ENCODE data around the gene CAND2.

CAND2 gene

DNA sequence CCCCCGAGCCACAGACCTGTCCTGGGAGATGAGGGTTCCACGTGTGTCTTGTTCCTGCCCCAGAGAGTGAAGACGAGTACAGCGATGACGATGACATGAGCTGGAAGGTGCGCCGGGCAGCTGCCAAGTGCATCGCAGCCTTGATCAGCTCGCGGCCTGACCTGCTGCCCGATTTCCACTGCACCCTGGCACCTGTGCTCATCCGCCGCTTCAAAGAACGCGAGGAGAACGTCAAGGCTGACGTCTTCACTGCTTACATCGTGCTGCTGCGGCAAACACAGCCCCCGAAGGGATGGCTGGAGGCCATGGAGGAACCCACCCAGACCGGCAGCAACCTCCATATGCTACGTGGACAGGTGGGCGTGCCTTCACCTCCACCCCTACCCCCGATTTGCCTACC, 18.6 kb downstream of the CAND2 start:
- Histone ChIP-seq H3K27me3 (ENCODE audit: control insufficient read depth in 1 of 2, insufficient read depth in 2 of 2, low read length in 2 of 2) (no peaks in the 10 kb centered on the region), H3K9ac (ENCODE audit: low read depth in 1 of 2, low read length in 2 of 2) (no peak overlapping the region), H3K36me3 (ENCODE audit: control insufficient read depth in 1 of 2, insufficient read depth in 2 of 2, low read length in 2 of 2) (no peaks in the 10 kb centered on the region), H3K9me3 (ENCODE audit: control insufficient read depth in 1 of 2, low read length in 2 of 2) (no peaks in the 10 kb centered on the region), H3K4me1 (ENCODE audit: control insufficient read depth in 1 of 2, insufficient read depth in 2 of 2, low read length in 2 of 2) (no peaks in the 10 kb centered on the region), H3K27ac (ENCODE audit: low read depth, low read length) (no peak overlapping the region), H3K4me3 (ENCODE audit: low read depth in 1 of 2, low read length in 2 of 2) (no peak overlapping the region)

DNA sequence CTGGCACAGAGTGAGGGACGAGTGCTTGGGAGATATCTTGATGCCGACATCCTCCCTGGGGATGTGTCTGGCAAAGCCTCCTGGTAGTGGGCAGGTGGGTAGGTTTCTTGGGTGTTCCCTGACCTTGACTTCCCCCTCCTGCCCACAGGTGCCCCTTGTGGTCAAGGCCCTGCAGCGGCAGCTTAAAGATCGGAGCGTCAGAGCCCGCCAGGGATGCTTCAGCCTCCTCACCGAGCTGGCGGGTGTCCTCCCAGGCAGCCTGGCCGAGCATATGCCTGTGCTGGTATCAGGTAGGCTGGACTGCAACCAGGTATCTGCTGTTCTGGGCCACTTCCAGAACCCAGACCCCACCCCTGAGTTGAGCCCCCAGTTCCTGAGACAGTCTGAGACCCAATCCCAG, 19.2 kb downstream of the CAND2 start:
- no peak overlapping the region for H3K27ac ChIP-seq (ENCODE audit: low read depth, low read length)
- H3K36me3 ChIP-seq (ENCODE audit: control insufficient read depth in 1 of 2, insufficient read depth in 2 of 2, low read length in 2 of 2) = no peaks in the 10 kb centered on the region
- H3K27me3 ChIP-seq (ENCODE audit: control insufficient read depth in 1 of 2, insufficient read depth in 2 of 2, low read length in 2 of 2) = no peaks in the 10 kb centered on the region
- H3K4me1 ChIP-seq (ENCODE audit: control insufficient read depth in 1 of 2, insufficient read depth in 2 of 2, low read length in 2 of 2) = no peaks in the 10 kb centered on the region
- no peak overlapping the region for H3K9ac ChIP-seq (ENCODE audit: low read depth in 1 of 2, low read length in 2 of 2)
- no peaks in the 10 kb centered on the region for H3K9me3 ChIP-seq (ENCODE audit: control insufficient read depth in 1 of 2, low read length in 2 of 2)
- no peak overlapping the region for H3K4me3 ChIP-seq (ENCODE audit: low read depth in 1 of 2, low read length in 2 of 2)

DNA sequence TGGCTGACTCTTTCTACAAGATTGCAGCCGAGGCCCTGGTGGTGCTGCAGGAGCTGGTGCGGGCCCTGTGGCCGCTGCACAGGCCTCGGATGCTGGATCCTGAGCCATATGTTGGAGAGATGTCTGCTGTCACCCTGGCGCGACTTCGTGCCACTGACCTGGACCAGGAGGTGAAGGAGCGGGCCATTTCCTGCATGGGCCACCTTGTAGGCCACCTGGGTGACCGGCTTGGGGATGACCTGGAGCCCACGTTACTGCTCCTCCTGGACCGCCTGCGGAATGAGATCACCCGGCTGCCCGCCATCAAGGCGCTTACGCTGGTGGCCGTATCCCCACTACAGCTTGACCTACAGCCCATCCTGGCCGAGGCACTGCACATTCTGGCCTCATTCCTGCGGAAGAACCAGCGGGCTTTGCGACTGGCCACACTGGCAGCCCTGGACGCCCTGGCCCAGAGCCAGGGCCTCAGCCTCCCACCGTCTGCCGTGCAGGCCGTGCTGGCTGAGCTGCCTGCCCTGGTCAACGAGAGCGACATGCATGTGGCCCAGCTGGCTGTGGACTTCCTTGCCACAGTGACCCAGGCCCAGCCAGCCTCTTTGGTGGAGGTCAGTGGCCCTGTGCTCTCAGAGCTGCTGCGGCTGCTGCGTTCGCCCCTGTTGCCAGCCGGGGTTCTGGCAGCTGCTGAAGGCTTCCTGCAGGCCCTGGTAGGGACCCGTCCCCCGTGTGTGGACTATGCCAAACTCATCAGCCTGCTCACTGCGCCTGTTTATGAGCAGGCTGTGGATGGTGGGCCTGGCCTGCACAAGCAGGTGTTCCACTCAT, 20.3 kb downstream of the CAND2 start:
- no peaks in the 10 kb centered on the region for H3K36me3 ChIP-seq (ENCODE audit: control insufficient read depth in 1 of 2, insufficient read depth in 2 of 2, low read length in 2 of 2)

DNA sequence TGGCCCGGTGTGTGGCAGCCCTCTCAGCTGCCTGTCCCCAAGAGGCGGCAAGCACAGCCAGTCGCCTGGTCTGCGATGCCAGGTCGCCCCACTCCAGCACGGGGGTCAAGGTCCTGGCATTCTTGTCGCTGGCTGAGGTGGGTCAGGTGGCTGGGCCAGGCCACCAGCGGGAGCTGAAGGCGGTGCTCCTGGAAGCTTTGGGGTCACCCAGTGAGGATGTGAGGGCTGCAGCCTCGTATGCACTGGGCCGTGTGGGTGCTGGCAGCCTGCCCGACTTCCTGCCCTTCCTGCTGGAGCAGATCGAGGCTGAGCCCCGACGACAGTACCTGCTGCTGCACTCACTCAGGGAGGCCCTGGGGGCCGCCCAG, 20.8 kb downstream of the CAND2 start:
- Histone ChIP-seq H3K27ac (ENCODE audit: low read depth, low read length) (no peak overlapping the region), H3K4me3 (ENCODE audit: low read depth in 1 of 2, low read length in 2 of 2) (no peak overlapping the region), H3K36me3 (ENCODE audit: control insufficient read depth in 1 of 2, insufficient read depth in 2 of 2, low read length in 2 of 2) (no peaks in the 10 kb centered on the region)

More for the DNA sequence above, 20.3 kb downstream of the CAND2 start:
- H3K9ac ChIP-seq (ENCODE audit: low read depth in 1 of 2, low read length in 2 of 2) = no peak overlapping the region
- no peak overlapping the region for H3K4me3 ChIP-seq (ENCODE audit: low read depth in 1 of 2, low read length in 2 of 2)
- H3K27me3 ChIP-seq (ENCODE audit: control insufficient read depth in 1 of 2, insufficient read depth in 2 of 2, low read length in 2 of 2) = no peaks in the 10 kb centered on the region
- no peaks in the 10 kb centered on the region for H3K9me3 ChIP-seq (ENCODE audit: control insufficient read depth in 1 of 2, low read length in 2 of 2)
- H3K4me1 ChIP-seq (ENCODE audit: control insufficient read depth in 1 of 2, insufficient read depth in 2 of 2, low read length in 2 of 2) = no peaks in the 10 kb centered on the region
- H3K27ac ChIP-seq (ENCODE audit: low read depth, low read length) = no peak overlapping the region

DNA sequence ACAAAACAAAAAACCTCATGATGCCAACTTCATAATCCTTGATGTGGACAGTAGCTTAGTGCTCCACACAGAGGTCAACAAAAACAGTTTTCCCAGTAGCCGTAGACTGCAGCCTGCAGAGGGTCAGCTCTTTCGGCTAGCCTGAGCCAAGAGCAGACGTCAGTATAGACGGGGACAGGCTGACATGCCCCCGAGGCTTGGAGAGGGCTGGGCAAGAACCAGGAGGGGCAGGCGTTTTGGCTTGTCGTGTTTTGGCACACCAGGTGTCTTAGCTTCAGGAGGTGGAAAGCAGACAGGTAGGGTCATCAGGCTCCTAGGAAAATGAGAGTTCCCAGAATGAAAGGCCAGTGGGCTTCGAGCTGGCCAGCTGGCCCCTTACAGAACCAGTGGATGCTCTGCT, 21.8 kb downstream of the CAND2 start:
- Histone ChIP-seq H3K9me3 (ENCODE audit: control insufficient read depth in 1 of 2, low read length in 2 of 2) (no peaks in the 10 kb centered on the region), H3K4me3 (ENCODE audit: low read depth in 1 of 2, low read length in 2 of 2) (no peak overlapping the region), H3K27ac (ENCODE audit: low read depth, low read length) (no peak overlapping the region), H3K4me1 (ENCODE audit: control insufficient read depth in 1 of 2, insufficient read depth in 2 of 2, low read length in 2 of 2) (no peaks in the 10 kb centered on the region), H3K9ac (ENCODE audit: low read depth in 1 of 2, low read length in 2 of 2) (no peak overlapping the region), H3K36me3 (ENCODE audit: control insufficient read depth in 1 of 2, insufficient read depth in 2 of 2, low read length in 2 of 2) (no peaks in the 10 kb centered on the region), H3K27me3 (ENCODE audit: control insufficient read depth in 1 of 2, insufficient read depth in 2 of 2, low read length in 2 of 2) (no peaks in the 10 kb centered on the region)

More for the DNA sequence above, 20.8 kb downstream of the CAND2 start:
- H3K9ac ChIP-seq (ENCODE audit: low read depth in 1 of 2, low read length in 2 of 2) = no peak overlapping the region
- no peaks in the 10 kb centered on the region for H3K27me3 ChIP-seq (ENCODE audit: control insufficient read depth in 1 of 2, insufficient read depth in 2 of 2, low read length in 2 of 2)
- H3K4me1 ChIP-seq (ENCODE audit: control insufficient read depth in 1 of 2, insufficient read depth in 2 of 2, low read length in 2 of 2) = no peaks in the 10 kb centered on the region
- H3K9me3 ChIP-seq (ENCODE audit: control insufficient read depth in 1 of 2, low read length in 2 of 2) = no peaks in the 10 kb centered on the region

DNA sequence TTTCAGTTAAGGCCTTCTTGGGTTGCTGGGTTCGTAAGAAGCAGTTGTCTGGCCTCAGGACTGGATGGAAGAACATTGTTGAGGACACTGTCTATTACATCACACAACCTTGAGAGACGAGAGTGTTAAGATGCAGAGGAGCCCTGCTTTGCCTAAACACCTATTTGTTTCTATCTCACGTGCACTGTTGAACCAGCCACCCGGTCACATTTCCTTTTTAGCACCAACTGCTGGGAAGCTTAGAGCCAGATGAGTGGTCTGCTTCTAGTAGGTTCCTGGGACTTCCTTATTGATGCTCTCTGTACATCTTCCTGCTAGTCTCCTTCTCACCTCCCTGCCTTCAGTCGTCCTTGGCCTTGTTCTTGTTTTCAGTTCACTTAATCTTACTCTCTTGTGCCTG, 22.3 kb downstream of the CAND2 start:
- Histone ChIP-seq H3K9ac (ENCODE audit: low read depth in 1 of 2, low read length in 2 of 2) (no peak overlapping the region), H3K27me3 (ENCODE audit: control insufficient read depth in 1 of 2, insufficient read depth in 2 of 2, low read length in 2 of 2) (no peaks in the 10 kb centered on the region), H3K4me1 (ENCODE audit: control insufficient read depth in 1 of 2, insufficient read depth in 2 of 2, low read length in 2 of 2) (no peaks in the 10 kb centered on the region), H3K4me3 (ENCODE audit: low read depth in 1 of 2, low read length in 2 of 2) (no peak overlapping the region), H3K9me3 (ENCODE audit: control insufficient read depth in 1 of 2, low read length in 2 of 2) (no peaks in the 10 kb centered on the region), H3K36me3 (ENCODE audit: control insufficient read depth in 1 of 2, insufficient read depth in 2 of 2, low read length in 2 of 2) (no peaks in the 10 kb centered on the region), H3K27ac (ENCODE audit: low read depth, low read length) (no peak overlapping the region)

DNA sequence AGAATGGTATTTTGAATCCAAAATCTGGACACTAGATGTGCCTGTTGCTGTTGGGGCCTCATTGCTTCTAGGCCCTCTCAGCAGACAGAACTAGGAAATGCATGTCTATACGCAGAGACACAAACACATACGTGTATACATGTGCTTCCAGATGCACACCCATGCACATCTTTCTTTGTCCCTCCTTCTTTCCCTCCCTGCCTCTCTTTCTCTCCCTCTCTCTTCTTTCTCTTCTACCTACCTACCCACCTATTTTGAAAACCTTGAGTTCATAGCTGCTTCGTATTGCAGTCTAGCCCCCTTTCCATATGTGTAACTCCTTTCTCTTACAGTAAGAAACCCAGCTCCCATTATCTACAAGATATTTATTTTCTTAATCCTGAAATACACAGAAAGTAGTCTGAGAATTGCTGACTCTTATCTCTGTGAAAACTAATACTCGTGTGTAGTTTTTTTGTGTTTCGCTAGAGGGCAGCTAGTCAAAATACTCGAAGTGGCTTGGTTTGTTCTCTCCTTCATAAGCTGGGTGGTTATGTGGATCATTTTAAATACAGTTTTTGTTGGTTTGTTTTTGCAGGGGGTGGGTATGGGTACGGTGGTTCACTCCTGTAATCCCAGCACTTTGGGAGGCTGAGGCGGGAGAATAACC, 26.4 kb downstream of the CAND2 start:
- H3K36me3 ChIP-seq (ENCODE audit: control insufficient read depth in 1 of 2, insufficient read depth in 2 of 2, low read length in 2 of 2) = peaks cover 0 to 2% of the 10 kb centered on the region in 2 donors
- no peaks in the 10 kb centered on the region for H3K4me1 ChIP-seq (ENCODE audit: control insufficient read depth in 1 of 2, insufficient read depth in 2 of 2, low read length in 2 of 2)
- no peaks in the 10 kb centered on the region for H3K27me3 ChIP-seq (ENCODE audit: control insufficient read depth in 1 of 2, insufficient read depth in 2 of 2, low read length in 2 of 2)
- no peak overlapping the region for H3K9ac ChIP-seq (ENCODE audit: low read depth in 1 of 2, low read length in 2 of 2)
- H3K4me3 ChIP-seq (ENCODE audit: low read depth in 1 of 2, low read length in 2 of 2) = no peak overlapping the region
- H3K27ac ChIP-seq (ENCODE audit: low read depth, low read length) = no peak overlapping the region
- no peaks in the 10 kb centered on the region for H3K9me3 ChIP-seq (ENCODE audit: control insufficient read depth in 1 of 2, low read length in 2 of 2)

DNA sequence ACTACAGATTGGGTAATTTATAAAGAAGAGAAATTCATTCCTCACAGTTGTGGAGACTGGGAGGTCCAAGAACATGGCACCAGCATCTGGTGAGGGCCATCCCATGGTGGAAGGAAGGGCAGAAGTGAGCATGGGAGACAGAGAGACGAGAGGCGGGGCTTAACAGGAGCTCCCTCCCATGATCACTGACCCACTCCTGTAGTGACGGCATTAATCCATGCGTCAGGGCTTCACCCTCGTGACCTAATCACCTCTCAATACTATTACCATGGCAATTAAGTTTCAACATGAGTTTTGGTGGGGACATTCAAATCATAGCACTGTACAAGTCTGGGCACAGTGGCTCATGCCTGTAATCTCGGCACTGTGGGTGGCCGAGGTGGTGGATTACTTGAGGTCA, 27.8 kb downstream of the CAND2 start:
- H3K36me3 ChIP-seq (ENCODE audit: control insufficient read depth in 1 of 2, insufficient read depth in 2 of 2, low read length in 2 of 2) = peaks cover 0 to 2% of the 10 kb centered on the region in 2 donors
- no peak overlapping the region for H3K9ac ChIP-seq (ENCODE audit: low read depth in 1 of 2, low read length in 2 of 2)
- H3K4me3 ChIP-seq (ENCODE audit: low read depth in 1 of 2, low read length in 2 of 2) = no peak overlapping the region
- no peaks in the 10 kb centered on the region for H3K27me3 ChIP-seq (ENCODE audit: control insufficient read depth in 1 of 2, insufficient read depth in 2 of 2, low read length in 2 of 2)
- H3K9me3 ChIP-seq (ENCODE audit: control insufficient read depth in 1 of 2, low read length in 2 of 2) = no peaks in the 10 kb centered on the region
- no peak overlapping the region for H3K27ac ChIP-seq (ENCODE audit: low read depth, low read length)
- H3K4me1 ChIP-seq (ENCODE audit: control insufficient read depth in 1 of 2, insufficient read depth in 2 of 2, low read length in 2 of 2) = no peaks in the 10 kb centered on the region

DNA sequence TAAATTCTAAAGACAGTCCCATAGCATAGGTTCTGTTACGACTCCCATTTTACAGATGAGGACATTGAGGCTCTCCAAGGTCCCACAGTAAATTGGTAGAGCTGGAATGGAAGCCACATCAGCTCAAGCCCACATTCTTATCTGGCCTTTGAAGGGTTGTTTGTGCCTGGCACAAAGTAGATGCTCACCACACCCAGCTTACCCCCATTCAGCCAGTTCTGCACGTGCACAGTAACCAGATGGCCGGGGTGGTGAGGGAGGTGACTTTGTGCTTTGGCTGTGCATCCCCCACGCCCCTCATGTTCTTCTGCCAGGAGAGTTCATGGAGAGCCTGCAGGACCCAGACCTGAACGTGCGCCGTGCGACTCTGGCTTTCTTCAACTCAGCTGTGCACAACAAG, 28.7 kb downstream of the CAND2 start:
- Histone ChIP-seq H3K27me3 (ENCODE audit: control insufficient read depth in 1 of 2, insufficient read depth in 2 of 2, low read length in 2 of 2) (no peaks in the 10 kb centered on the region), H3K27ac (ENCODE audit: low read depth, low read length) (no peak overlapping the region), H3K36me3 (ENCODE audit: control insufficient read depth in 1 of 2, insufficient read depth in 2 of 2, low read length in 2 of 2) (peaks cover 4 to 7% of the 10 kb centered on the region in 2 donors), H3K4me3 (ENCODE audit: low read depth in 1 of 2, low read length in 2 of 2) (no peak overlapping the region), H3K9ac (ENCODE audit: low read depth in 1 of 2, low read length in 2 of 2) (no peak overlapping the region), H3K9me3 (ENCODE audit: control insufficient read depth in 1 of 2, low read length in 2 of 2) (no peaks in the 10 kb centered on the region), H3K4me1 (ENCODE audit: control insufficient read depth in 1 of 2, insufficient read depth in 2 of 2, low read length in 2 of 2) (no peaks in the 10 kb centered on the region)

DNA sequence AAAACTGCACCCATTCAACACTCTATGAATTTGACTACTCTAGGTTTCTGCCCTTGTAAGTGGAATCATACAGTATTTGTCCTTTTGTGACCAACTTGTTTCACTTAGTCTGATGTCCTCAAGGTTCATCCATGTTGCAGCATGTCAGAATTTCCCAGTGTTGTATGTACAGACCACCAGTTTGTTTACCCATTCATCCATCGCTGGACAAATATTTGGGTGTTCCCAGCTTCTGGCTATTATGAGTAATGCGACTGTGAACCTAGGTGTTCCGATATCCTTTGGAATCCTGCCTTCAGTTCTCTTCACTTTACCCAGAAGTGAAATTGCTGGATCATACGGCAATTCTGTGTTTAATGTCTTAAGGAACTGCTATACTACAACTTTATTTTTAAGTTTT, 32.3 kb downstream of the CAND2 start:
- no peaks in the 10 kb centered on the region for H3K27me3 ChIP-seq (ENCODE audit: control insufficient read depth in 1 of 2, insufficient read depth in 2 of 2, low read length in 2 of 2)
- H3K4me1 ChIP-seq (ENCODE audit: control insufficient read depth in 1 of 2, insufficient read depth in 2 of 2, low read length in 2 of 2) = no peaks in the 10 kb centered on the region
- no peaks in the 10 kb centered on the region for H3K9me3 ChIP-seq (ENCODE audit: control insufficient read depth in 1 of 2, low read length in 2 of 2)
- H3K9ac ChIP-seq (ENCODE audit: low read depth in 1 of 2, low read length in 2 of 2) = no peak overlapping the region
- no peak overlapping the region for H3K27ac ChIP-seq (ENCODE audit: low read depth, low read length)
- peaks cover 15 to 36% of the 10 kb centered on the region in 2 donors for H3K36me3 ChIP-seq (ENCODE audit: control insufficient read depth in 1 of 2, insufficient read depth in 2 of 2, low read length in 2 of 2)
- H3K4me3 ChIP-seq (ENCODE audit: low read depth in 1 of 2, low read length in 2 of 2) = no peak overlapping the region
